ENCODE results near the gene WDR11.
A peak's percentile ranks its signal among the peaks of the same experiment; 100 is the strongest.

DNA sequence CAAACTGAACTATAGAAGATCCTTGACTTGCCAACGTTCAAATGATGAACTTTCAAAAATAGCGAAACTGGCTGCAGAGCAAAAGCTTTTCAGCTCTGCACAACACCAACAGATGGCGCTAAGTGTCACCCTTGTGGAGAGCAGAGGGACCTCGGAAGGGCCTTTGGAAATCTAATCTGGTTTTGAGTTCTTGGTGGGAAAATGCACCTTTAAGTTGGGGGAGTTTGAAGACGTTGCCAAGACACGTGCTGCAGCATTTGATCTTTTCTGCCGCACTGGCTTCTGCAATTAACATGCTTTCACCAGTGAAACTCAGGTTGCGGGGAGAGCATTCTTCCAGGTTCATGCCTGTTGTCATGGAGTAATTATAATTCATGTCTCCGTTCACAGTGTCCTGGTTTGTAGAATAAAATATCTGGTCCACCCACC is 26.3 kb upstream of the WDR11 start:
- TF ChIP-seq, protein P1, sequence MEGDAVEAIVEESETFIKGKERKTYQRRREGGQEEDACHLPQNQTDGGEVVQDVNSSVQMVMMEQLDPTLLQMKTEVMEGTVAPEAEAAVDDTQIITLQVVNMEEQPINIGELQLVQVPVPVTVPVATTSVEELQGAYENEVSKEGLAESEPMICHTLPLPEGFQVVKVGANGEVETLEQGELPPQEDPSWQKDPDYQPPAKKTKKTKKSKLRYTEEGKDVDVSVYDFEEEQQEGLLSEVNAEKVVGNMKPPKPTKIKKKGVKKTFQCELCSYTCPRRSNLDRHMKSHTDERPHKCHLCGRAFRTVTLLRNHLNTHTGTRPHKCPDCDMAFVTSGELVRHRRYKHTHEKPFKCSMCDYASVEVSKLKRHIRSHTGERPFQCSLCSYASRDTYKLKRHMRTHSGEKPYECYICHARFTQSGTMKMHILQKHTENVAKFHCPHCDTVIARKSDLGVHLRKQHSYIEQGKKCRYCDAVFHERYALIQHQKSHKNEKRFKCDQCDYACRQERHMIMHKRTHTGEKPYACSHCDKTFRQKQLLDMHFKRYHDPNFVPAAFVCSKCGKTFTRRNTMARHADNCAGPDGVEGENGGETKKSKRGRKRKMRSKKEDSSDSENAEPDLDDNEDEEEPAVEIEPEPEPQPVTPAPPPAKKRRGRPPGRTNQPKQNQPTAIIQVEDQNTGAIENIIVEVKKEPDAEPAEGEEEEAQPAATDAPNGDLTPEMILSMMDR (IDR thresholded peaks at IDR 0.05 in 8 of 11, conservative IDR thresholded peaks at IDR 0.05 in 3 of 11): peak in 6 of 11 experiments; percentile 12 to 47 (median 28)
- no peak for TF ChIP-seq POLR2A (IDR thresholded peaks at IDR 0.05)
- TF ChIP-seq POLR2AphosphoS5 (IDR thresholded peaks at IDR 0.05): no peak

Data from spleen (tissue), 7 donors.